Stimulated activated CD8-positive, alpha-beta memory T cell treated with anti-CD3 and anti-CD28 coated beads, Interleukin-15, amount 100 ng/mL, for 24 hours (primary cell): ENCODE measurements around the gene PPFIA4.

Experiments used
- DNase-seq: peaks from one replicate; pipeline ENCODE4 v3.0.0-alpha.2; 2020; ENCODE audit warnings: low read depth

Gene PPFIA4

DNA sequence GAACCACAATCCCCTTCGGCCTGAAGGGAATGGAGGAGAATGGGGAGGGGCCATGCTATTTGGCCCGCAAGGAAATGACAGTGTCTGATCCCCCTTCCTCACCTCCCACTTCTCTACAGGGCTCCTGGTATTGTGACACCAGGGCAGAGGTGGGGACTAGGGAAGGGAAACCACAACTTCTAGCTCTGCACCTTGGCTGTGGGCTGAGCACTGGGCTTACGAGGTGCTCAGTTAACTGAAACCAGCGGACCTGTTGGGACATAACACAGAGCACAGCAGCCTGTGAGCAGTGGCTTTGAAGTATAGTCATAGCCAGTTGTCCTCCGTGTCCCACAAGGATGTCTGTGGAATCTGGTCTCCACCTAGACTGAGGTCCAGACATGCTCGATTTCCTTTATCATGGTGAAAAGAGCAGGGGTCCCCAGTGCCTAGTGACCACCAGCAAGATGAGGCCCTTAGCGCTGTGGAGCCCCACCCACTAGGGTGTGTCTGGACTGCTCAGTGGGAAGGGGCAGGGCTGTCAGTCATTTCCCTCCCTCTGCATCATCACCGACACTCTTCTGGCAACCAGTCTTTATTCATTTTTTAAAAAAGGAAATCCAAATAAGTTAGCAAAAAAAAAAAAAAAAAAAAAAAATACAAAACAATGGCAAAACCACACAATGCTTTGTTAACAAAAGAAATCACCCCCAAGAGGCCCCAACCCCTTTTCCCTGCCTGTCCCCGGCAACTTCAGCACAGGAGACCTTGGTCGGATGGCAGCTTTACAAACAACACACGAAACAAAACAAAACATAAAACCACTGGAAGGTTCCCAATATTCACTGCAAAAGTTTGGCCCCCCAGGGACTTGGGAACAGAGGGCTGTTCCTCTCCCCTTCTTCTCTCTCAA lies 56.5 kb downstream of the PPFIA4 start:
- no peak for DNase-seq

DNA sequence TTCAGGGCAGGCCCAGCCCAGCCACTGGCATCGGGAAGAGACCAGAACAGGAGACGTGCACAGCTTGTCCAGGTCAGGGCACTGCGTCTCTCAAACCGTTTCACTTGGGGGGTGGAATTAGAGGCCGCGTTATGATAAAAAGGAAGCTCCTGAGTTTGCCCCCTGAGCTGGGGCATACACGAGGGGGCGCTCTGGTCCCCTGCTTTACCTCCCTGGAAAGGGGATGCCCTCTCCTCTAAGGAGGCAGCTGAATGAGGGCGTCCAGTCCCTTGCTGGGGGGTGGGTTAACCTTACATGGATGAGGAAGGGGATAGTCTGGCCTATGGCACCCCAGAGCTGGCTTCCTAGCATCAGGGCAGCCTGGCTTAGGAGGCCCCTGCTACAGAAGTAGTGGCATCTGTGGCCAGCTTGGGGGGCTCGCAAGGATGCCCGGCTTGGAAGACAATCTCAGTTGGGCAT lies 57.2 kb downstream of the PPFIA4 start:
- no peak for DNase-seq

DNA sequence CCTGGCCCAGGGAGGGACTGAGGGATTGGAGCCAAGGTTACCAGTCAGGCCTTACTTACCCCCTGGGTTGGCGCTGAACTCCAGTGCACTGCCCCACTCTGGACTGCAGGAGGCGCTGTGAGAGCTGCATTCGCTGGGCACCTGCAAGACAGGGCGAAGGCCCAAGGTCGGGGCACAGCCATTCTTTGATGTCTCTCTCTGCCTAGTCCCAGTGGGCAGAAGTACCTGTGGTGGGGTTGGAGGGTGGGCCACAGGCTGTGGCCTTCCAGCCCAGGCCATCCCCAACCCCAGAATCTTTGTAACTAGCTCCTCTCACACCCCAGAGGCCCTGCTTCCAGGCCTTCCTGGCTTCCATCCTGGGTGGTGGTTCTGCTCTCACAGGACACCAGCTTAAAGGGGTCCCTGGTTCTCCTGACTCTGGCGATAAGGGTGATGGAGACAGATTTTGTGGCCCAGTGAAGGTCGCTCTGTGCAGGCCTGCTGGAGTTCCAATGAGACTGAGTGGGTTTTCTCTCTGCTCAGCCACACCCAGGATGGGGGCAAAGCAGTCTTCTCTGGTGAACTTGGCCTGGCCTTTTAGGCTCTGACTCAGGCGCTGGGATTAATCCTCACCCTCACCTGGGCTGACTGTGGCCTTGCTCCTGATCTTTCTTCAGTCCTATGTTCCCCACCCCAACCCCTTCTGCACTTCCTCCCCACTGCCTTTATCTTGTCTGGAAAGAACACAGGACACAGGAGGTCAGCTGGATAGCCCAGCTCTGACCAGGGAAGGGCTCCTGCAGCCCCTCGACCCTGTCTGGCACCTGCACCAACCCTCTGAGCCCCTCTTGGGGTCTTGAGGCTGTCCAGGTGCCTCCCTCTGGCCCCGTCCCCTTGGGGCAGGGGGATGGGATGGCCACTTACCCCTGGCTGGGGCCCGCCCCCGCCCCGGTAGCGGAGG lies 58.6 kb downstream of the PPFIA4 start:
- DNase-seq: no peak

DNA sequence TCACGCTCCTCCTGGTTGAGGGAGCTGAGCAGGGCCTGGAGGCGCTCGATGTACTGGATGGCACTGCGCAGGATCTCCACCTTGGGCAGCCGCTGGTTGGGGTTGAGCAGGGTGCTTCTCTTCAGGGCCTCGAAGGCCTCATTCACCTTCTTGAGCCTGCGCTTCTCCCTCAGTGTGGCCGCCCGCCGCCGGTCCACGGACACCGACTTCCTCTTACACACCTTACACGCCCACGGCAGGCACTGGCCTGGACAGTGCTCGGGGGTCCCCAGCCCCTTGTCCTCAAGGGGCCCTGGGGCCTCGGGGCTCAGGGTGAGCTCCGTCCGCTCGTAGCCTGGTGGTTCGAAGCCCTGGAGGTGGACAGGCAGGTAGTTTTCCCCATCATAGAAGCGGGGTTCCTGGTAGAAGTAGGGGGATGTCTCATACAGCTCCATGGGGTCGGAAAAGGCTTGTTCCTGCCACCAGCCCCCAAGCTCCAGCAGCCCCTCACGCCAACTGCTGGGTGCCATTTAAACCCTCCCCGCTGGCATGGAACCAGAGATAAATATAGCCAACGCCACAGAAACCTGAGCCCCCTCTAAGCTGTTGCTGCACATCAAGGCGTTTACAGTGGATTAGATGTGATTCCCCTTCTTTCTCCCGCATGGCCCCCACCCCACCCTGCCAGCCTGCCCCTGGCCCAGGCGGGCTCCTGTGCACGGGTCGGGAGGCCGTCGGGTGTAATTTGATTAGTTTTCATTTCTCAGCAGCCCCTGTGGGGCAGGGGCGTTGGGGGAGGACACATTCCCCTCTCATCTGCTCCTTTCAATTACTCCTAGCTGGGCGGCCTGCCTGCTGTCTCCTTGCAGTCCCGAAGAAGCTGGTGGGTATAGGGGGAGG lies 59.5 kb downstream of the PPFIA4 start, which contains the start of gene MYOG:
MYOG (minus strand) TSS at position 485 of the 879 bp plus-strand sequence; CDS start at position 434, 51 bp downstream.
- no peak for DNase-seq

GRCh38 chr1:203086992-203087763 lies 60.9 kb downstream of the PPFIA4 start:
- no peak for DNase-seq

- DNase-seq: no peak
These were observed 62.1 kb downstream of the PPFIA4 start for GRCh38 chr1:203088441-203088840.

GRCh38 chr1:203089001-203089650 lies 62.8 kb downstream of the PPFIA4 start:
- DNase-seq: no peak

GRCh38 chr1:203089651-203090045 lies 63.4 kb downstream of the PPFIA4 start:
- DNase-seq: no peak

DNA sequence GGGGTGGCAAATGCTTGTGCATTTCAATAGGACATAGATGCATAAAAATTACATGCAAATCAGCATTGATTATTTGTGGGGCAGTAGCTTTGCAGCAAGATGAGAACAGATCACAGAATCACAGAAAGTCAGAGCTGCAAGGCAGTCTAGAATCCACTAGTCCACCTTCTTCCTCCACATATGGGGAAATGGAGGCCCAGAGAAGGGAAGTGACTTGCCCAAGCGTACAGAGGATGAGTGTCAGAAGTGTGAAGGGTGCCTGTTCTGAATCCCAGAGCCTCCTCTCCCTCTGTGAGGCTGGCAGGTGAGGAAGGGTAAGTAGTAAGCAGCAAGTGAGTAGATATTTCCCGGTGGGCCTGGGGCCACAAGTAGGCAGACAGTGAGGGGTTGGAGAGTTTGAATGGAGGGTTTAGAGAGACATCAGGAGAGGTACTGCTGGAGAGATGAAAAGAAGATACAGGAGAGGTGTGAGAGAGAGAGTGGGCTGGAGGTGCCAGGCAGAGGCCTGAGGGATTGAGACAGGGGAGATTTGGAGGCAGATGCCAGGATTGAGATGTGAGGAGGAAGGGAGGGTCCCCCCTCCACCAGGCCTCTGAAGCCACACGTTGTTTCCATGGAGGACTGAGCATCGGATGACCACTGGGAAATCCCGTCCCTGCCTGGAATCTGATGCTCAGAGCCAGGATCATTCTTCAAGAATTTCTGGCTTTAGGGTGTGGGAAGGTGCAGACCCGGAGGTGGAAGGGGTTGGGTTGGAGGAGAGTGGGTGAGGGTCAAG lies 64.3 kb downstream of the PPFIA4 start:
- DNase-seq: no peak

GRCh38 chr1:203091199-203091477 lies 64.8 kb downstream of the PPFIA4 start:
- no peak for DNase-seq

DNA sequence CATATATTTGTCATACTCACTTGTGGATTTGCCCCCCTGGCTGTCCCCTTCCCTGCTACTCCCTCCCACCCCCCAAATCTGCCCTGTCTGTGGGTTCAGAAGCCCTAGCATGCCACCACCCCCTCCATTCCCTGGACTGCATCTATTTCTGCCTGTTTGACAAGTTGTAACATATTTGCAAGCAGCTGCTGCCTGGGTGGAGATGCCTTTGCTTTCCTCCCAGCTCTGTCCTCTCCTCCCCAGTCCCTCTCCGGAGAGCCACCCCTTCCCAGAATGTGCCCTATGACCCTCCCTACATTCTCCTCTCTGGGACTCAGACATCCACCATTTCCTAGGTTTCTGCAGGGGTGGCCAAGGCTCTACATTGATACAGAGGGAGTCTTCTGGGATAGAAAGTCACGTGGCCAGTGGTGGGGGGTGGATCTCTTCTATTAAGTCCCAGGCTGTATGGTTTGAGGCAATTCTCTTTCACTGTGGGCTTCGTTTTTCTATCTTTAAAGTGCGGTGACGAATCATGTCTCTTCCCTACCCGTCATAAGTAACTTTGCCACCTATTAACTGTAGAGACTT lies 65.6 kb downstream of the PPFIA4 start:
- no peak for DNase-seq

GRCh38 chr1:203093754-203094410 lies 67.6 kb downstream of the PPFIA4 start:
- no peak for DNase-seq

DNA sequence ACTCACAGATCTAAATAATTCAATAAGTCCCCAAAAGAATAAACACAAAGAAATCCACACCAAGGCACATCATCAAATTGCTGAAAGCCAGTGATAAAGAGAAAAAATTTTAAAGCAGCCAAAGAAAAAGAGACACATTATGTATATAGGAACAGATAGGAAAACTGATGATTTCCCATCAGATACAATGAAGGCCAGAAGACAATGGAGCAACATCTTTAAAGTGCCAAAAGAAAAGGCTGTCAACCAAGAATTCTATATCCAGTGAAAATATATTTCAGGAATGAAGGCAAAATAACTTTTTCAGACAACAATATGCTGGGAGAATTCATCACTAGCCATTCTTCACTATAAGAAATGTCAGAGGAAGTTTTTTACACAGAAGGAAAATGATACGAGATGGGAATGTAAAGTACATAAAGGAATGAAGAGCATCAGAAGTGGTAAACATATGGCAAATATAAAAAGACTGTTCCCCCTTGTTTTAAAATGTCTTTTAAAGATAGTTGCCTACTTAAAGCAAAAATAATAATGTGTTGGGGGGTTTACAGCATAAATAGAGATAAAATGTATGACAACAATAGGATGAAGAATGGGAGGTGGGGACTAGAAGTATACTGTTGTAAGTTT lies 68.9 kb downstream of the PPFIA4 start:
- DNase-seq: no peak

DNA sequence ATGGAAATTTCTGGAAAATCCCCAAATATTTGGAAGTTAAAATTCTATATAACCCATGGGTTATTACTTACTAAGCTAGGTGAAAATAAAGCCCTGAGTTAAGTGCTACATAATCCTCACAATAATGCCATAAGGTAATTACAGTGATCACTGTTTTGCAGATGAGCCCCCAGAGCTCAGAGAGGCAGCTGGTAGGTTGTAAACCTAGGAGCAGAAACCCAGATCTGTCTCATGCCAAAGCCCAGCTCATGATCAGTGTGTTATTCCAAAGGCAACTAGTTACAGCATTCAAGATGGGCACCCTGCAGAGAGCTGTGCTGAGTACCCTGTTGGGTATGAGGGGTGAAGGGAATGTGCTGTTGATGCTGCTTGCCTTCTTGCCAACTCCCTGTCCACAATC lies 70.3 kb downstream of the PPFIA4 start:
- DNase-seq: no peak

- no peak for DNase-seq
These were observed 70.7 kb downstream of the PPFIA4 start for GRCh38 chr1:203097001-203097400.

GRCh38 chr1:203098445-203098844 lies 72.2 kb downstream of the PPFIA4 start:
- no peak for DNase-seq

GRCh38 chr1:203098914-203099520 lies 72.7 kb downstream of the PPFIA4 start:
- no peak for DNase-seq
